Measurements from ENCODE around the gene ZNF24. TPM values are rescaled to one million over a fixed set of nuclear protein-coding genes. Genes with fewer than 3 reads are reported as not detected.
A peak's percentile ranks its signal among the peaks of the same experiment; 100 is the strongest.

Gene ZNF24
- total and polyA plus RNA-seq, 7 experiments from 2014 or later, result 55.6 to 98.1 (median 80.5) TPM

DNA sequence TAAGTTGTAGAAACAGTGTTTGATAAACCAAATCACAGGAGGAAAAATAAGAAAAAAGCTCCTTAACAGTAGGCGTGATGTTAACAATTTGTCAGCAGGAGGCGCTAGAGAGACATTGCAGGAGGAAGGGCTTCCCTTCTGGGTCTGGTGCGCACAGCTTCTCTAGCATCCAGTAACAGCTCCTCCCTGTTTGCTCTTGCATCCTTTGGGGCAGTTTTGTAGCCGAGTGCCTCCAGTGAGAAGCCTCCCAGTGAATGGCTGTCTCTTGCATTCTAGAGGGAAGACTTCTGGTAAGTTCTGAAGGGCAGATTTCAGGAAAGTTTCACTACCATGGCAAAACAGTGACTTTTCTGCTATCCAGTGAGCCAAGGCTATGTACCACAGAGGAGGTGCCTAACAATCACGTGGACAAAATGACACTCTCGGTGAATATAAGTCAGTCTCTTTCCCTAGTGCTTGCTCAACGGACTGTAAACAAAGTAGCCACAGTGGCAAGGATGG lies 42.4 kb upstream of the ZNF24 start:
- Mint-ChIP-seq H3K36me3 (no peaks in the 10 kb centered on the region), H3K4me3 (peak overlapping the region in 1 of 10 donors; percentile 26), H3K27me3 (peaks cover 13 to 41% (median 28%) of the 10 kb centered on the region in 5 donors), H3K9me3 (no peaks in the 10 kb centered on the region), H3K27ac (peak overlapping the region in 1 of 9 donors; percentile 48), H3K4me1 (peaks cover 0 to 11% (median 5%) of the 10 kb centered on the region in 7 donors)
- DNase-seq, result peak in 8 of 9 donors; percentile 45 to 78 (median 72)
- Histone ChIP-seq H3K4me3 (ENCODE audit: low read length) (no peak overlapping the region), H3K36me3 (ENCODE audit: control insufficient read depth in 2 of 3, insufficient read depth in 3 of 3, low read length in 3 of 3) (no peaks in the 10 kb centered on the region), H3K27me3 (ENCODE audit: control insufficient read depth in 2 of 2, insufficient read depth in 2 of 2, low read length in 2 of 2) (no peaks in the 10 kb centered on the region), H3K9me3 (ENCODE audit: control insufficient read depth in 2 of 3, low read length in 3 of 3) (no peaks in the 10 kb centered on the region), H3K4me1 (ENCODE audit: control insufficient read depth in 2 of 2, insufficient read depth in 2 of 2, low read length in 2 of 2) (no peaks in the 10 kb centered on the region), H3K27ac (ENCODE audit: low read depth, low read length) (no peak overlapping the region)
- ChIA-PET POLR2A (no interaction called here), CTCF (interaction anchor here (0.7 to 1.5 kb wide), 9 partner anchors 12 to 412 kb away, joined by 3 to 8 read pairs (median 3); no protein-coding TSS in a partner anchor)
- intact Hi-C loops (cut with micrococcal nuclease), result loop anchor here (1.0 to 5.0 kb wide), 11 partner anchors 9 to 1441 kb away; partner anchors contain the start of genes KIAA1328 (in 1 of the 2), TPGS2 (in 1 of the 2) and ZNF396 (in 1 of the 2)
- peak; percentile 95 for ATAC-seq

DNA sequence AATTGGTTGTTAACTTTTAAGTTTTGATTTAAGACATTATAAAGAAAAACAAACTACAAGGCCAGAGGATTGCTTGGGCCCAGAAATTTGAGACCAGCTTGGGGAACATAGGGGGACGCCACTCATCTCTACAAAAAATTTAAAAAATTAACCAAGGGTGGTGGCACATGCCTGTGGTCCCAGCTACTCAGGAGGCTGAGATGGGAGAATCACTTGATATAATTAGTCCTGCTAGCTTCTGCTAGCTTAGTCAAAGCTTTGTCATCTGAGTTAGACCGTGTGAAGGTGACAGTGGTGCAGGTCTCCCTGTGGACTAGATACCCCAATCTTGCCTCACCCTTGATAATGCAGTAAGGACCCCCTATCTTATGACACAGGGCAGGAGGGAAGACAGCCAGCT lies 38.9 kb upstream of the ZNF24 start:
- Histone ChIP-seq H3K4me1 (ENCODE audit: control insufficient read depth in 2 of 2, insufficient read depth in 2 of 2, low read length in 2 of 2) (no peaks in the 10 kb centered on the region), H3K9me3 (ENCODE audit: control insufficient read depth in 2 of 3, low read length in 3 of 3) (no peaks in the 10 kb centered on the region), H3K4me3 (ENCODE audit: low read length) (no peak overlapping the region), H3K27me3 (ENCODE audit: control insufficient read depth in 2 of 2, insufficient read depth in 2 of 2, low read length in 2 of 2) (no peaks in the 10 kb centered on the region), H3K36me3 (ENCODE audit: control insufficient read depth in 2 of 3, insufficient read depth in 3 of 3, low read length in 3 of 3) (no peaks in the 10 kb centered on the region), H3K27ac (ENCODE audit: low read depth, low read length) (no peak overlapping the region)
- Mint-ChIP-seq H3K4me3 (no peak overlapping the region), H3K27me3 (peaks cover 6 to 34% (median 17%) of the 10 kb centered on the region in 5 donors), H3K4me1 (peaks cover 0 to 11% (median 5%) of the 10 kb centered on the region in 7 donors), H3K27ac (no peak overlapping the region), H3K36me3 (no peaks in the 10 kb centered on the region), H3K9me3 (no peaks in the 10 kb centered on the region)
- intact Hi-C loops (cut with micrococcal nuclease), result no loop called here
- POLR2A ChIA-PET, result no interaction called here
- CTCF ChIA-PET, result interaction anchor here (0.6 to 1.3 kb wide), 5 partner anchors 9 to 561 kb away, joined by 3 read pairs; no protein-coding TSS in a partner anchor
- ATAC-seq (no peak), DNase-seq (no peak)

DNA sequence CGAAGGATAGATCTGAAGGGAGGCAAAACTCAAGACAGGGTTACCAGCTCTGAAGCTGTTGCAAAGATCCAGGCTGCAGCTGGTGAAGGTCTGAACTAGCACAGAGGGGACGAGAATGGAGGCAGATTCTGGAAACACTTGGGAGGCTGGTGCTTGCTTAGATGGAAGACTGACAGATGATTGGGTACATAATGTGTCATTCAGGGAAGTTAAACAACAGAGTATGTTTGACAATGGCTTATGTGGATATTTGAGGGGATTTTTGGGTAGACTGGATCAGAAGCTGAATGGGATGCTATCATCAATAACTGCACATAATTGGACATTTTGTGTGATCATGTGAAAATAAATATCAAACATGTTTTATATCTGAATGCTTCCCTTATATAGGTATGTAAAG lies 35.2 kb upstream of the ZNF24 start:
- POLR2A ChIA-PET, result no interaction called here

DNA sequence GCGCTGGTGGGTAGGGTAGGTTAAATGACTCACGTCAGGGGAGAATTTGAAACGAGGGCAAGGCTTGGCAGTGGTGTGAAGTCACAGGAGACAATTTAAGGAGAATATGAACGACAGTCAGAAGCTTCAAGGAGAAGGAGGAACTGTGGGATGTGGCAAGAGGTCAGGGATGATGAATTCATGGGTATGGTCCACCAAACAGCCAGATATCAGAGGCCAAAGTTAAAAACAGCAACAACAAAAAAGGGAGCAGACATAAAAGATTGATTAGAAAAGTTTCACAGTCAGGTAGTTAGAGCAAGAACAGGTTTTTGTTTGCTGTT lies 34.3 kb upstream of the ZNF24 start:
- H3K9me3 ChIP-seq (ENCODE audit: control insufficient read depth in 2 of 3, low read length in 3 of 3), result no peaks in the 10 kb centered on the region
- no peak overlapping the region for H3K27ac ChIP-seq (ENCODE audit: low read depth, low read length)
- peaks cover 0 to 29% (median 0%) of the 10 kb centered on the region in 5 donors for H3K27me3 Mint-ChIP-seq
- no peak for DNase-seq
- no peaks in the 10 kb centered on the region for H3K4me1 ChIP-seq (ENCODE audit: control insufficient read depth in 2 of 2, insufficient read depth in 2 of 2, low read length in 2 of 2)
- no peaks in the 10 kb centered on the region for H3K36me3 Mint-ChIP-seq
- no peaks in the 10 kb centered on the region for H3K27me3 ChIP-seq (ENCODE audit: control insufficient read depth in 2 of 2, insufficient read depth in 2 of 2, low read length in 2 of 2)
- no peak overlapping the region for H3K4me3 ChIP-seq (ENCODE audit: low read length)
- ATAC-seq, result no peak
- H3K4me1 Mint-ChIP-seq, result peaks cover 3 to 12% (median 9%) of the 10 kb centered on the region in 7 donors
- H3K9me3 Mint-ChIP-seq, result no peaks in the 10 kb centered on the region
- ChIA-PET POLR2A (no interaction called here), CTCF (interaction anchor here (0.7 kb wide), 1 partner anchor 31 kb away, joined by 3 read pairs; no protein-coding TSS in a partner anchor)
- peaks cover 0 to 4% (median 0%) of the 10 kb centered on the region in 3 experiments for H3K36me3 ChIP-seq (ENCODE audit: control insufficient read depth in 2 of 3, insufficient read depth in 3 of 3, low read length in 3 of 3)
- intact Hi-C loops (cut with micrococcal nuclease), result no loop called here
- H3K4me3 Mint-ChIP-seq, result peak overlapping the region in 5 of 10 donors; percentile 0 to 32 (median 12)
- H3K27ac Mint-ChIP-seq, result peak overlapping the region in 2 of 9 donors; percentile 3 to 28

More for the DNA sequence above, 35.2 kb upstream of the ZNF24 start:
- Histone ChIP-seq H3K4me3 (ENCODE audit: low read length) (no peak overlapping the region), H3K27ac (ENCODE audit: low read depth, low read length) (no peak overlapping the region), H3K36me3 (ENCODE audit: control insufficient read depth in 2 of 3, insufficient read depth in 3 of 3, low read length in 3 of 3) (peaks cover 0 to 4% (median 0%) of the 10 kb centered on the region in 3 experiments), H3K27me3 (ENCODE audit: control insufficient read depth in 2 of 2, insufficient read depth in 2 of 2, low read length in 2 of 2) (no peaks in the 10 kb centered on the region), H3K9me3 (ENCODE audit: control insufficient read depth in 2 of 3, low read length in 3 of 3) (no peaks in the 10 kb centered on the region), H3K4me1 (ENCODE audit: control insufficient read depth in 2 of 2, insufficient read depth in 2 of 2, low read length in 2 of 2) (no peaks in the 10 kb centered on the region)
- peaks cover 0 to 32% (median 4%) of the 10 kb centered on the region in 5 donors for H3K27me3 Mint-ChIP-seq
- ATAC-seq (no peak), DNase-seq (no peak)
- peak overlapping the region in 1 of 10 donors; percentile 20 for H3K4me3 Mint-ChIP-seq
- H3K4me1 Mint-ChIP-seq, result peaks cover 2 to 12% (median 9%) of the 10 kb centered on the region in 7 donors
- no peaks in the 10 kb centered on the region for H3K9me3 Mint-ChIP-seq
- H3K27ac Mint-ChIP-seq, result peak overlapping the region in 1 of 9 donors; percentile 48
- intact Hi-C loops (cut with micrococcal nuclease), result no loop called here
- H3K36me3 Mint-ChIP-seq, result no peaks in the 10 kb centered on the region
- CTCF ChIA-PET, result no interaction called here

DNA sequence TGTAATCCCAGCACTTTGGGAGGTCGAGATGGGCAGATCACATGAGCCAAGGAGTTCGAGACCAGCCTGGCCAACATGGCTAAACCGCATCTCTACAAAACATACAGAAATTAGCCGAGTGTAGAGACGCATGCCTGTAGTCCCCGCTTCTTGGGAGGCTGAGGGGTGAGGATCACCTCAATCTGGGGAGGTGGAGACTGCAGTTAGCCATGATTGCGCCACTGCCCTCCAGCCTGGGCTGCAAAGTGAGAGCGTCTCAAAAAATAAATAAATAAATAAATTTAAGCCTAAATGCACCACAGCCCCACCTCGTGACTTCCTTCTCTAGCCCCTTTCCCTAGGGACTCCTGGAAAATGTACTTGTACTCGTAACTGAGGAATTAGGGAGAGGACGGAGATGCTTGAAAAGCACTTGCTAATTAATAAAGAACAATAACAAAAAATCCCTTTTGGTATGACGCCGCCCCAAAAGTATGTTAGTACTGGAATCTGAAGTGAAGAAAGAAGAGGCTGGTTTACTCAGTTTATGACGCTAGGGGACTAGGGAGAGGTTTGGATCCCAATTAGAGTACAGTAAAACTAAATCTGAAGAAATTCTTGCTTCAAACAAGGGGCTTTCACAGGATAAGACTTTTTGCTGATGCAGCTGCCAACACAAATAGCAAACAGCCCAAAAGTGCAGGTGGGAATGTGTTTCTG lies 33.8 kb upstream of the ZNF24 start:
- DNase-seq (no peak), ATAC-seq (no peak)
- no peaks in the 10 kb centered on the region for H3K36me3 Mint-ChIP-seq
- CTCF ChIA-PET, result interaction anchor here (0.7 kb wide), 1 partner anchor 31 kb away, joined by 3 read pairs; no protein-coding TSS in a partner anchor
- Histone ChIP-seq H3K27ac (ENCODE audit: low read depth, low read length) (no peak overlapping the region), H3K9me3 (ENCODE audit: control insufficient read depth in 2 of 3, low read length in 3 of 3) (no peaks in the 10 kb centered on the region), H3K27me3 (ENCODE audit: control insufficient read depth in 2 of 2, insufficient read depth in 2 of 2, low read length in 2 of 2) (no peaks in the 10 kb centered on the region), H3K36me3 (ENCODE audit: control insufficient read depth in 2 of 3, insufficient read depth in 3 of 3, low read length in 3 of 3) (peaks cover 0 to 4% (median 0%) of the 10 kb centered on the region in 3 experiments), H3K4me1 (ENCODE audit: control insufficient read depth in 2 of 2, insufficient read depth in 2 of 2, low read length in 2 of 2) (no peaks in the 10 kb centered on the region), H3K4me3 (ENCODE audit: low read length) (no peak overlapping the region)
- intact Hi-C loops (cut with micrococcal nuclease), result loop anchor here (1.0 to 2.0 kb wide), 8 partner anchors 8 to 594 kb away; partner anchors contain the start of genes ZNF24 (in 2 of the 2), INO80C (in 1 of the 2), MAPRE2 (in 1 of the 2) and RMP24 (in 1 of the 2)
- H3K9me3 Mint-ChIP-seq, result no peaks in the 10 kb centered on the region
- peaks cover 0 to 29% (median 0%) of the 10 kb centered on the region in 5 donors for H3K27me3 Mint-ChIP-seq
- H3K4me3 Mint-ChIP-seq, result peak overlapping the region; percentile 72 to 92 (median 86)
- POLR2A ChIA-PET, result interaction anchor here (0.6 kb wide), 1 partner anchor 120 kb away, joined by 3 read pairs; the partner anchor contains the start of gene INO80C
- peak overlapping the region in 7 of 9 donors; percentile 41 to 87 (median 64) for H3K27ac Mint-ChIP-seq
- H3K4me1 Mint-ChIP-seq, result peaks cover 3 to 12% (median 9%) of the 10 kb centered on the region in 7 donors

DNA sequence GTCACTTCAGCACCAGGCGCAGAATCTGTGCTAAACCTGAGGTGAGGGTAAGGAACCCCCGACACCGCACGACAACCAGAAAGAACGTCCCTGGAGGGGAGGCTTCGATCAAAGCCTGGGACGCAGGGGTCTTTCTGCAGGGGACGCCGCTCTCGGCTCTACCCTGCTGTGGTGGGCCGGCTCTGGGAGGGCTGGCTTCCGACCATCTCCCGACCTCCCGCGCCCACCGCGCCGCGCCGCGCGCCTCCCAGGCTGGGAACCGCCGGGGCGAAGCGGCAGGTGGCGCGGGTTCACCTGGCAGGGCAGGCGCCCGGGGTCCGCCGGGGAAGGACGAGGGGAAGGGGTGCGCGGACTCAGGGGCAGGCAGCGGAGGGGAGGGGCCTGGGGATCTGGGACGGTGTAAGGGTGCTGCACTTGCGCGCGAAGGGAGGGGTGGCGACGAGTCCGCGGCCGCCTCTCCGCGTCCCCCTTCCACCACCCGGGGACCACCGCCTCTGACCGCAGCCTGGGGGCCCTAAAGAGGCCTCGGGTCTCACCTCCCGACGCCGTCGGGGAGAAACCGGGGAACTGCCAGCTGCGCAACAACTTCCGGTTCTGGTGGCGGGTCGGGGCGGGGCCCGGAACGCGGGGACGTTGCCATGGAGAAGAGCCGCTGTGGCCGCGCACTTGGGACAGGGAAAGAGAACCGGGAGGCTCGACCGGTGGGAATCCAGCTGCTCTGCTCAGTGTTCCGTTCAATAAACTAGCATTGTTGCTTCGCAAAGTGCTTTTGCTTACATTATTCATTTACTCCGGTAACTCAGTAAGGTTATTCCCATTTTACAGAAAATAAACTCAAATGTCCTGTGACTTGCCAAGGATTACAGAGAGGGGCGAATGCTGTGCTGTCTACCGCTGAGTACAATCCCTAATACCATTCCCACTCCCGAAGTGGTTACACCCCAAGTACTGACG lies 32.8 kb upstream of the ZNF24 start, which contains the start of gene ZNF396:
Gene ZNF396 (minus strand): TSS at position 596 of the 954 bp plus-strand sequence. CDS start 3,045 bp downstream, outside the sequence.
- H3K4me1 Mint-ChIP-seq, result peaks cover 3 to 12% (median 10%) of the 10 kb centered on the region in 7 donors
- no peaks in the 10 kb centered on the region for H3K36me3 Mint-ChIP-seq
- H3K9me3 ChIP-seq (ENCODE audit: control insufficient read depth in 2 of 3, low read length in 3 of 3), result no peaks in the 10 kb centered on the region
- ATAC-seq, result peak; percentile 81
- no peaks in the 10 kb centered on the region for H3K4me1 ChIP-seq (ENCODE audit: control insufficient read depth in 2 of 2, insufficient read depth in 2 of 2, low read length in 2 of 2)
- no peaks in the 10 kb centered on the region for H3K27me3 ChIP-seq (ENCODE audit: control insufficient read depth in 2 of 2, insufficient read depth in 2 of 2, low read length in 2 of 2)
- intact Hi-C loops (cut with micrococcal nuclease), result loop anchor here (1.0 to 2.0 kb wide), 9 partner anchors 9 to 595 kb away; partner anchors contain the start of genes ZNF24 (in 2 of the 2), ZSCAN30 (in 2 of the 2), INO80C (in 1 of the 2) and MAPRE2 (in 1 of the 2)
- peak within 1 kb of the TSS; percentile 55 for H3K27ac ChIP-seq (ENCODE audit: low read depth, low read length)
- H3K4me3 Mint-ChIP-seq, result peak within 1 kb of the TSS; percentile 80 to 92 (median 88)
- peaks cover 0 to 4% (median 0%) of the 10 kb centered on the region in 3 experiments for H3K36me3 ChIP-seq (ENCODE audit: control insufficient read depth in 2 of 3, insufficient read depth in 3 of 3, low read length in 3 of 3)
- H3K27ac Mint-ChIP-seq, result peak within 1 kb of the TSS; percentile 44 to 90 (median 74)
- H3K27me3 Mint-ChIP-seq, result peaks cover 0 to 29% (median 0%) of the 10 kb centered on the region in 5 donors
- ChIA-PET CTCF (no interaction called here), POLR2A (interaction anchor here (0.6 to 1.0 kb wide), 4 partner anchors 121 to 752 kb away, joined by 3 to 4 read pairs (median 3); partner anchors contain the start of genes INO80C, SLC39A6 and ZNF397)
- H3K4me3 ChIP-seq (ENCODE audit: low read length), result peak within 1 kb of the TSS; percentile 75
- no peaks in the 10 kb centered on the region for H3K9me3 Mint-ChIP-seq
- peak; percentile 51 to 72 (median 58) for DNase-seq

Data from naive thymus-derived CD4-positive, alpha-beta T cell (primary cell).